ENCODE data around the gene NEMP1.
"Not testable (repeated sequence)": the region's sequence is repeated elsewhere in the genome, so short reads cannot be mapped to it uniquely, and the experiment has no call there.

The NEMP1 gene

GRCh38 chr12:57088354-57089270 is 10.0 kb upstream of the NEMP1 start, which contains the start of gene NAB2:
Gene NAB2 (plus strand): TSS chr12:57089114. CDS start chr12:57089272, 158 bp downstream.
- Mint-ChIP-seq H3K9me3 (no peaks in the 10 kb centered on the region), H3K36me3 (peaks cover 72% of the 10 kb centered on the region), H3K27ac (peak within 1 kb of the TSS; percentile 93), H3K4me3 (peak within 1 kb of the TSS; percentile 98), H3K4me1 (peaks cover 78% of the 10 kb centered on the region)
- ATAC-seq (peak; percentile 66), DNase-seq (ENCODE audit: low spot score in 2 of 2) (peak; percentile 76 to 93)

- peak overlapping the region; percentile 98 for H3K4me3 Mint-ChIP-seq
- H3K9me3 Mint-ChIP-seq, result no peaks in the 10 kb centered on the region
- peak overlapping the region; percentile 93 for H3K27ac Mint-ChIP-seq
- H3K36me3 Mint-ChIP-seq, result peaks cover 64% of the 10 kb centered on the region
- peaks cover 70% of the 10 kb centered on the region for H3K4me1 Mint-ChIP-seq
- ATAC-seq, result peak; percentile 72
- peak; percentile 70 to 90 for DNase-seq (ENCODE audit: low spot score in 2 of 2)
Measured at GRCh38 chr12:57087691-57088353, 9.2 kb upstream of the NEMP1 start.

- peak; percentile 81 to 91 for DNase-seq (ENCODE audit: low spot score in 2 of 2)
- Mint-ChIP-seq H3K9me3 (no peaks in the 10 kb centered on the region), H3K27ac (peak overlapping the region; percentile 93), H3K4me1 (peaks cover 64% of the 10 kb centered on the region), H3K4me3 (peak overlapping the region; percentile 98), H3K36me3 (peaks cover 57% of the 10 kb centered on the region)
- ATAC-seq, result peak; percentile 66
Measured at GRCh38 chr12:57087010-57087690, 8.6 kb upstream of the NEMP1 start.

- H3K27ac Mint-ChIP-seq, result peak overlapping the region; percentile 93
Measured at GRCh38 chr12:57086493-57087009, 8.0 kb upstream of the NEMP1 start.

GRCh38 chr12:57085999-57086492 is 7.5 kb upstream of the NEMP1 start:
- peak overlapping the region; percentile 93 for H3K27ac Mint-ChIP-seq
- peaks cover 46% of the 10 kb centered on the region for H3K36me3 Mint-ChIP-seq
- H3K4me1 Mint-ChIP-seq, result peaks cover 53% of the 10 kb centered on the region
- DNase-seq (ENCODE audit: low spot score in 2 of 2), result no peak
- H3K4me3 Mint-ChIP-seq, result peak overlapping the region; percentile 98
- no peaks in the 10 kb centered on the region for H3K9me3 Mint-ChIP-seq
- no peak for ATAC-seq

More at GRCh38 chr12:57086493-57087009, 8.0 kb upstream of the NEMP1 start:
- ATAC-seq (no peak), DNase-seq (ENCODE audit: low spot score in 2 of 2) (peak in 1 of 2 donors; percentile 73)
- H3K4me1 Mint-ChIP-seq, result peaks cover 58% of the 10 kb centered on the region
- no peaks in the 10 kb centered on the region for H3K9me3 Mint-ChIP-seq
- peaks cover 51% of the 10 kb centered on the region for H3K36me3 Mint-ChIP-seq
- peak overlapping the region; percentile 98 for H3K4me3 Mint-ChIP-seq

- H3K4me3 Mint-ChIP-seq, result no peak overlapping the region
- no peak overlapping the region for H3K27ac Mint-ChIP-seq
- no peaks in the 10 kb centered on the region for H3K9me3 Mint-ChIP-seq
- ATAC-seq, result no peak
- H3K4me1 Mint-ChIP-seq, result peaks cover 31% of the 10 kb centered on the region
- DNase-seq (ENCODE audit: low spot score in 2 of 2), result no peak
- peaks cover 34% of the 10 kb centered on the region for H3K36me3 Mint-ChIP-seq
Measured at GRCh38 chr12:57080855-57081254, 2.3 kb upstream of the NEMP1 start.

GRCh38 chr12:57079821-57080220 is 1.2 kb upstream of the NEMP1 start:
- no peak for ATAC-seq
- Mint-ChIP-seq H3K4me1 (peaks cover 20% of the 10 kb centered on the region), H3K9me3 (no peaks in the 10 kb centered on the region), H3K36me3 (peaks cover 43% of the 10 kb centered on the region), H3K27ac (peak overlapping the region; percentile 98), H3K4me3 (peak overlapping the region; percentile 97)
- DNase-seq (ENCODE audit: low spot score in 2 of 2), result no peak

- H3K4me3 Mint-ChIP-seq; H3K27ac Mint-ChIP-seq; H3K9me3 Mint-ChIP-seq; ATAC-seq; DNase-seq (ENCODE audit: low spot score in 2 of 2): not testable (repeated sequence)
- Mint-ChIP-seq H3K4me1 (peaks cover 20% of the 10 kb centered on the region), H3K36me3 (peaks cover 97% of the 10 kb centered on the region)
Measured at GRCh38 chr12:57073566-57074450, 4.8 kb downstream of the NEMP1 start.

- H3K36me3 Mint-ChIP-seq, result peaks cover 97% of the 10 kb centered on the region
- no peaks in the 10 kb centered on the region for H3K9me3 Mint-ChIP-seq
- H3K27ac Mint-ChIP-seq, result no peak overlapping the region
- no peak for DNase-seq (ENCODE audit: low spot score in 2 of 2)
- no peak overlapping the region for H3K4me3 Mint-ChIP-seq
- H3K4me1 Mint-ChIP-seq, result peaks cover 20% of the 10 kb centered on the region
- no peak for ATAC-seq
Measured at GRCh38 chr12:57072661-57073060, 5.9 kb downstream of the NEMP1 start.

GRCh38 chr12:57069523-57069922 is 9.1 kb downstream of the NEMP1 start:
- Mint-ChIP-seq H3K4me1 (peaks cover 34% of the 10 kb centered on the region), H3K4me3 (peak overlapping the region; percentile 48), H3K36me3 (peaks cover 96% of the 10 kb centered on the region), H3K9me3 (no peaks in the 10 kb centered on the region), H3K27ac (peak overlapping the region; percentile 90)
- peak in 1 of 2 donors; percentile 67 for DNase-seq (ENCODE audit: low spot score in 2 of 2)
- ATAC-seq, result peak; percentile 96

- Mint-ChIP-seq H3K4me3 (peak overlapping the region; percentile 59), H3K36me3 (peaks cover 96% of the 10 kb centered on the region)
Measured at GRCh38 chr12:57066245-57066644, 12.3 kb downstream of the NEMP1 start.

GRCh38 chr12:57063991-57064685 is 14.5 kb downstream of the NEMP1 start:
- Mint-ChIP-seq H3K27ac (peak overlapping the region; percentile 91), H3K36me3 (peaks cover 96% of the 10 kb centered on the region), H3K9me3 (no peaks in the 10 kb centered on the region), H3K4me3 (peak overlapping the region; percentile 59), H3K4me1 (peaks cover 29% of the 10 kb centered on the region)
- DNase-seq (ENCODE audit: low spot score in 2 of 2) (no peak), ATAC-seq (peak; percentile 90)

More at GRCh38 chr12:57066245-57066644, 12.3 kb downstream of the NEMP1 start:
- peaks cover 42% of the 10 kb centered on the region for H3K4me1 Mint-ChIP-seq
- H3K9me3 Mint-ChIP-seq, result no peaks in the 10 kb centered on the region
- ATAC-seq (peak; percentile 59), DNase-seq (ENCODE audit: low spot score in 2 of 2) (no peak)
- H3K27ac Mint-ChIP-seq, result peak overlapping the region; percentile 53

GRCh38 chr12:57058454-57058853 is 20.1 kb downstream of the NEMP1 start:
- Mint-ChIP-seq H3K4me3 (no peak overlapping the region), H3K36me3 (peaks cover 89% of the 10 kb centered on the region), H3K4me1 (no peaks in the 10 kb centered on the region), H3K9me3 (no peaks in the 10 kb centered on the region), H3K27ac (no peak overlapping the region)
- no peak for ATAC-seq
- no peak for DNase-seq (ENCODE audit: low spot score in 2 of 2)
